Measurements from ENCODE around the gene CD163L1. TPM values are rescaled to one million over a fixed set of nuclear protein-coding genes. Genes with fewer than 3 reads are reported as not detected.

CD163L1 gene
- total and polyA plus RNA-seq, 8 donors, result 0.58 to 99.5 (median 5.5) TPM

GRCh38 chr12:7322599-7322998 is 121.4 kb downstream of the CD163L1 start:
- no peak overlapping the region for H3K27ac ChIP-seq
- H3K27me3 ChIP-seq, result no peaks in the 10 kb centered on the region
- DNase-seq, result no peak
- intact Hi-C loops (cut with DNase I; ENCODE audit: low total_unique reads), result no loop called here
- H3K4me3 ChIP-seq, result no peak overlapping the region
- H3K9me3 ChIP-seq, result no peaks in the 10 kb centered on the region
- H3K36me3 ChIP-seq, result no peaks in the 10 kb centered on the region
- no peaks in the 10 kb centered on the region for H3K4me1 ChIP-seq
- TF ChIP-seq POLR2A (IDR thresholded peaks at IDR 0.05) (no peak), CTCF (IDR thresholded peaks at IDR 0.05) (no peak), EP300 (IDR thresholded peaks at IDR 0.05) (no peak)
- 82 to 91% (median 88%) methylated on average over 5 of the region's 5 CpGs for WGBS, 5 donors

- intact Hi-C loops (cut with DNase I; ENCODE audit: low total_unique reads), result no loop called here
- DNase-seq, result no peak
- Histone ChIP-seq H3K27ac (no peak overlapping the region), H3K27me3 (no peaks in the 10 kb centered on the region), H3K4me1 (no peaks in the 10 kb centered on the region), H3K36me3 (no peaks in the 10 kb centered on the region), H3K4me3 (no peak overlapping the region), H3K9me3 (no peaks in the 10 kb centered on the region)
- TF ChIP-seq EP300 (IDR thresholded peaks at IDR 0.05), result no peak
- TF ChIP-seq POLR2A (IDR thresholded peaks at IDR 0.05), result no peak
- TF ChIP-seq POLR2AphosphoS5 (IDR thresholded peaks at IDR 0.05), result no peak
- TF ChIP-seq CTCF (IDR thresholded peaks at IDR 0.05), result no peak
- whole genome bisulfite sequencing, 5 donors, result 49 to 63% (median 56%) methylated on average over 2 of the region's 2 CpGs
These were observed 122.3 kb downstream of the CD163L1 start for GRCh38 chr12:7321624-7322023.

GRCh38 chr12:7319930-7320329 is 124.0 kb downstream of the CD163L1 start:
- intact Hi-C loops (cut with DNase I; ENCODE audit: low total_unique reads), result no loop called here
- no peak for DNase-seq

GRCh38 chr12:7310070-7310469 is 133.9 kb downstream of the CD163L1 start:
- Histone ChIP-seq H3K4me3 (no peak overlapping the region), H3K36me3 (no peaks in the 10 kb centered on the region), H3K4me1 (no peaks in the 10 kb centered on the region), H3K27me3 (no peaks in the 10 kb centered on the region), H3K9me3 (no peaks in the 10 kb centered on the region), H3K27ac (no peak overlapping the region)
- TF ChIP-seq POLR2AphosphoS5 (IDR thresholded peaks at IDR 0.05), result no peak
- DNase-seq, result no peak
- WGBS, 5 donors, result 81 to 95% (median 88%) methylated on average over 4 of the region's 4 CpGs
- intact Hi-C loops (cut with DNase I; ENCODE audit: low total_unique reads), result no loop called here

More at GRCh38 chr12:7319930-7320329, 124.0 kb downstream of the CD163L1 start:
- no peak overlapping the region for H3K27ac ChIP-seq
- no peak overlapping the region for H3K4me3 ChIP-seq
- no peaks in the 10 kb centered on the region for H3K4me1 ChIP-seq
- no peaks in the 10 kb centered on the region for H3K27me3 ChIP-seq
- no peaks in the 10 kb centered on the region for H3K9me3 ChIP-seq
- WGBS, 5 donors, result 88 to 95% (median 90%) methylated on average over 2 of the region's 2 CpGs
- no peaks in the 10 kb centered on the region for H3K36me3 ChIP-seq
- TF ChIP-seq EP300 (IDR thresholded peaks at IDR 0.05) (no peak), POLR2AphosphoS5 (IDR thresholded peaks at IDR 0.05) (no peak), CTCF (IDR thresholded peaks at IDR 0.05) (no peak)

Other genes starting within 250 kb of the CD163L1 start
- not detected for gene ACSM4, start 140.1 kb downstream of the CD163L1 start, total RNA-seq
- not detected for gene ACSM4, start 140.1 kb downstream of the CD163L1 start, polyA plus RNA-seq
- 100 to 1,000 TPM in 1 of 5 donors, 10 to 100 TPM in 4; 19.6 to 109 (median 52.5) TPM for gene CD163, start 59.6 kb upstream of the CD163L1 start, total RNA-seq
- 10 to 100 TPM; 14.7 to 32.5 (median 18.3) TPM for gene CD163, start 59.6 kb upstream of the CD163L1 start, polyA plus RNA-seq
- gene APOBEC1, start 221.8 kb upstream of the CD163L1 start, total RNA-seq, result 1 to 10 TPM in 1 of 5 donors, not detected in 4; 4.2 TPM
- gene APOBEC1, start 221.8 kb upstream of the CD163L1 start, polyA plus RNA-seq, result 1 to 10 TPM in 1 of 3 donors, under 1 TPM in 1, not detected in 1; 0.63 to 2.0 TPM

Measured in stomach (tissue), 9 donors.